Neural cell (in vitro differentiated cells): ENCODE data around the gene SFMBT2.

Source experiments
- CTCF ChIP-seq: fragments of 450-650 bp; IDR thresholded peaks from 2 replicates; pipeline ENCODE4 v1.5.1; 2014; ENCODE audit warnings: antibody characterized with exemption, mild to moderate bottlenecking, moderate library complexity; ENCODE audit not compliant: poor library complexity, severe bottlenecking
- EP300 ChIP-seq: fragments of 450-650 bp; conservative IDR thresholded peaks from 2 replicates; pipeline ENCODE4 v1.6.1; 2014; ENCODE audit warnings: antibody characterized with exemption, mild to moderate bottlenecking, moderate library complexity; ENCODE audit not compliant: poor library complexity, severe bottlenecking
- EZH2 ChIP-seq: fragments of 200-600, 300-800 bp; shearing (Covaris generic), sonication (generic); IDR thresholded peaks from 2 replicates; pipeline ENCODE4 v1.6.1; 2014; ENCODE audit warnings: antibody characterized with exemption, low read length, borderline replicate concordance, mild to moderate bottlenecking; ENCODE audit not compliant: insufficient read depth, poor library complexity, severe bottlenecking
- POLR2AphosphoS5 ChIP-seq: IDR thresholded peaks from 2 replicates; pipeline ENCODE4 v1.6.1; 2012
- RAD21 ChIP-seq: fragments of 450-650 bp; conservative IDR thresholded peaks from 2 replicates; pipeline ENCODE4 v1.6.1; 2014; ENCODE audit warnings: antibody characterized with exemption, mild to moderate bottlenecking, moderate library complexity
- REST ChIP-seq: IDR thresholded peaks from 2 replicates; pipeline ENCODE4 v1.6.1; 2012; ENCODE audit warnings: borderline replicate concordance
- TAF1 ChIP-seq: IDR thresholded peaks from 2 replicates; pipeline ENCODE4 v1.6.1; 2012; ENCODE audit warnings: low read depth

GRCh38 chr10:7150349-7150748 is 260.5 kb downstream of the SFMBT2 start:
- no peak for TF ChIP-seq CTCF
- no peak for TF ChIP-seq EZH2
- no peak for TF ChIP-seq RAD21
- TF ChIP-seq EP300, result no peak
- TF ChIP-seq TAF1, result no peak
- no peak for TF ChIP-seq POLR2AphosphoS5
- no peak for TF ChIP-seq REST
